ENCODE data around the gene ARL5C.

GRCh38 chr17:39186481-39187002 is 20.6 kb upstream of the ARL5C start:
- no peak for TF ChIP-seq CTCF (conservative IDR thresholded peaks at IDR 0.05; ENCODE audit: low read length)
- TF ChIP-seq EZH2phosphoT487 (IDR thresholded peaks at IDR 0.05; ENCODE audit: borderline replicate concordance, low read depth, low read length), result no peak
